Adrenal gland (tissue), 5 donors: ENCODE measurements around the gene ANXA2R.

ENCODE experiments used
- CTCF ChIP-seq, 6 experiments: fragments of 450-650 bp in 4 of 6; fragments of 200-600 bp in 2 of 6; sonication (generic) in 1 of 6; IDR thresholded peaks; 1 replicate in 5 of 6; 2 replicates in 1 of 6; pipeline versions ENCODE4 v1.5.1 to v1.8.0; 2016 to 2021; ENCODE audit warnings: antibody characterized with exemption in 6 of 6, mild to moderate bottlenecking in 2 of 6, moderate library complexity in 1 of 6
- POLR2A ChIP-seq, 2 donors: fragments of 450-650 bp; IDR thresholded peaks; one replicate each; pipeline ENCODE4 v1.6.1; 2017; ENCODE audit warnings: antibody characterized with exemption in 2 of 2, mild to moderate bottlenecking in 2 of 2, moderate library complexity in 1 of 2
- donor health status: DM: no; HTN: no; CAD: no.

- no peak for TF ChIP-seq CTCF (IDR thresholded peaks at IDR 0.05)
- no peak for TF ChIP-seq POLR2A (IDR thresholded peaks at IDR 0.05)
Measured at GRCh38 chr5:43006424-43007202, 33.5 kb downstream of the ANXA2R start.
